ENCODE results near the gene TRIM17.
A peak's percentile ranks its signal among the peaks of the same experiment; 100 is the strongest.

The TRIM17 gene

DNA sequence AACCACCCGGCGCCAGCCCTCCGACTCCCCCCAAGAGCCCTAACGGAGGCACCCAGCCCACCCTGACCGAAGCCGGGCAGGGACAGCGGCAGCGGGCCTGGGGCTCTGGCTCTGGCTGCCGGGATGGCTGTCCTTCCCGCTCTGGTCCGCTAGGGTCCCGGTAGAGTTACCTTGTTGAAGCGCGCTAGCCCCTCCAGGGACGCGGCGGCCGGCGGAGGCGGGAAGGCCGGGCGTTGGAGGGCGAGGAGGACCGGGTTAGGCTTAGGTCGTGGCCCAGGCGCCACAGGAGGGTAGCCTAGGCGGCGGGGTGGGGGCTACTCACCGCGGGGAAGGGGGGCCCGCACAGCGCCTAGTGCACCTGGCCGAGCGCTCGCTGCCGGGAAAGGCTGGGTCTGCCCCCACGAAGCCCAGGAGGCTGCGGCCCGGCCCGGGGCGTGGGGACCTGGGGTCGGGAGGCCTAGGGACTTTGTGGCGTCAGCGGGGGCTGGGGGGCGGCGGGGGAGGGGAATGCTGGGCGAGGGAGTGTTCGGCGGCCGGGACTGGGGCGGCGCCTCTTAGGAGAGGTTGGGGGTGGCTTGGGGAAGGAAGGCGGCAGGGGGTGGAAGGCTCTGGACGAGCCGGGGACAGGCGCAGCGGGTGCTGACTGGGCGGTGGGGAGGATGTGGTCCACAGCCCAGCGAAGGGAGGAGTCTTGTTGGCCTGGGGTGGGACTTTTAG, at the start of gene TRIM17:
TRIM17 (minus strand) TSS at position 645 of the 717 bp plus-strand sequence. CDS start 1,789 bp downstream, outside the sequence.
- peak; percentile 63 for DNase-seq

DNA sequence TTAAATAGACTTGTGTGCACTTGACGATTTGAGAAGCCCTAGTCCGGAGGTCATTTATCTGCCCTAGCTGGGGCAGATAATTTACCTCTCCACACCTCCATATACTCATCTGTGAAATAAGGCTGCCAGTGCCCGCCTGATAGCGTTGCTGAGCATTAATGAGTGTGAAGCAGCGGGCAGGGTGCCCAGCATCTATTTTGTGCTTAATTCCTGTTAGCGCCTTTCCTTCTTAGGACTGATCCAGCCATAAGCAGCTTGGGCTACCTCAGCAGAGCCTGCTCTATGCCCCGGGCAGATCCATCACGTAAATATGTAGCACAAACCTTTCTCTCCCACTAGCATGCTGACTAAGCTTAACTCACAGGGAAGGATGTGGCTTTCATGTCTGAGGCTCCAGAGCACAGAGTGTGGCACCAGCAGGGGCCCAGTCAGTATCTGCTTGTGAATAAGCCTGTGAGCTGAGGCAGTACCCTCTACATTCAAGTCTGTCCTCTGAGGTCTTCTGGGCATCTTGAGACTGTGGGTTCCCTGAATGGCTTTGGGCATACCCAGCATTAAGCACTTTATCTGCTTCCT, 49.0 kb upstream of the TRIM17 start:
- no peak for DNase-seq

DNA sequence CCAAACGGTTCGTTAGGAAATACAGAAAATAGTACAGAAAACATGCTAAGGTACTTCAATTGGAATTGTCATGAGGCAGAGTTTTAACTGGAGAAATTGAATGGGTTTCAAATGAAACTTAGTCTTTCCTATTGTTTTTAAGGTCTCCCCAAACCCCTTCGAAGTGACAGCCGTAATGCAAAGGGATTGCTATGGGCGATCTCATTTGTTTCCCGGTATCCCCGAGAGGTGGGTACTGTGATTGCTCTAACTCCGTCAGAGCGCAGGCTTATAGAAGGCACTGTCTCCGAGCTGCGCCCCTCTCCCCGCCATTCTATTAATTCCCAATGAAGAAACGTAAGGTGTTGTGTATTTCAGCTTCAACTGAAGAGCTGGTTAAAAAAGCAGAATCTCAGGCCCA, 48.5 kb upstream of the TRIM17 start:
- DNase-seq = no peak

GRCh38 chr1:228464487-228464983, 47.9 kb upstream of the TRIM17 start:
- peak; percentile 79 for DNase-seq

- DNase-seq = no peak
Observed at GRCh38 chr1:228463559-228464455, 47.1 kb upstream of the TRIM17 start.

DNA sequence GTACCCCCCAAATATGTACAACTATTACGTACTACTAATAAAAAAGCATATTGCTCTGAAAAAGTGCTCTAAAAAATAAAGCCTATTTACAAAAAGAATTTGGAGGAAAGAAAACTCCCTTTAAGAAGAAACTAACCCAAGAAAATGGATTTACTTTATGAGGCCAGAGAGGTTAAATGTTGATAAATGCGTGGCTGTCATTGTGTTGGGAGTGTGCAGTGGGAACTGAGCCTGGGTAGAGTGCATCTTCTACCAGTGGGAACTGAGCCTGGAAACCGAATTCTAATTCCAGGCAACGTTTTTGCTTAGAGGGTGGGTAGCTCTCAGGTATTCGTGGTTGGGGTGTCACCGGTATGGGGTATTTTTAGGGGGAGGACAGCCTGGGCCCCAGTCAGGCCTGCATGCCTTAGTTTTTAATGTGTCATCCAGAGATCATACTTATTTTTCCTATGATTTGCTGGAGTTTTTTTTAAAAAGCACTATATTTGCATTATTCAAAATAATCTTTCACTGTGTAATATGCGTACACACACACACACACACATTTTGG, 46.4 kb upstream of the TRIM17 start:
- no peak for DNase-seq

- DNase-seq = no peak
Observed at GRCh38 chr1:228462560-228462959, 45.9 kb upstream of the TRIM17 start.

- no peak for DNase-seq
Observed at GRCh38 chr1:228460821-228461220, 44.2 kb upstream of the TRIM17 start.

DNA sequence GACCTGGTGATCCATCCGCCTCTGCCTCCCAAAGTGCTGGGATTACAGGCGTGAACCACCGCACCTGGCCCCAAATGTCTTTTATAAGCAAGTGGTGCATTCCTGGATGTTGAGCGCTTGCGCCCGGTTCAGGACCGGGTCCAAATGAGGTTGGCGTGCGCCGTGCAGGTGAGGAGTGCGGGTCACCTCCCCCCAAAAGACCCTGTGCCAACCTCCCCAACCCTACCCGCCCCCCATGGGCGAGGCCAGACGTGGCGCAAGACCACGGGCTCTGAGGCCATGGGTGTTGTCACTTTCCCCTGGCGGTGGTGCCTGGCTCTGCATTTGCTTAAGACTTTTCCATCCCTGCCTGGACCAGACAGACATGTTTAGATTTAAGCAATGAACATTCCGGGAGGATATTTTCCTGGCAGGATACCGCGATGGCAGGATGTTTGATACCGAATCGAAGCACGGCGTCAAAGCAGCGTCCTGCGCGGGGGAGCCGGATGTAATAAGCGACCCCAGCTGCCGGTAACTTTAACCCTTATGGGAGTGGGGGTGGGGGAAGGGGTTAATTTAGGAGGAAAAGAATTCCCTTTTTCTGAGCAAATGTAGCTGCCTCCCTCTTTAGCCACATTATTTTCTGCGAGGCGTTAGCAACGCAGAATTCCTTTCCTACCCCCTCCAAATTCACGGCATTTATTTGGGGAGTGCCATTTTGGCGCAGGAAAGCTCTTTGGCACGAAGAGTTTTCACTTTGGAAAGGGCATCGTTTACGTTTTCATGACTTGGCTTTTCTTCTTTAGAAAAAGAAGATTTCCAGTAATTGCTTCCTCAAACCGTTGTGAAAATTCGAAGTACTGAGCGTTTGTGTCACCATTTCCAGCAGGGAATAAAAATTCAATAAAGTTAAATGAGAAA, 42.7 kb upstream of the TRIM17 start:
- DNase-seq = peak; percentile 80

DNA sequence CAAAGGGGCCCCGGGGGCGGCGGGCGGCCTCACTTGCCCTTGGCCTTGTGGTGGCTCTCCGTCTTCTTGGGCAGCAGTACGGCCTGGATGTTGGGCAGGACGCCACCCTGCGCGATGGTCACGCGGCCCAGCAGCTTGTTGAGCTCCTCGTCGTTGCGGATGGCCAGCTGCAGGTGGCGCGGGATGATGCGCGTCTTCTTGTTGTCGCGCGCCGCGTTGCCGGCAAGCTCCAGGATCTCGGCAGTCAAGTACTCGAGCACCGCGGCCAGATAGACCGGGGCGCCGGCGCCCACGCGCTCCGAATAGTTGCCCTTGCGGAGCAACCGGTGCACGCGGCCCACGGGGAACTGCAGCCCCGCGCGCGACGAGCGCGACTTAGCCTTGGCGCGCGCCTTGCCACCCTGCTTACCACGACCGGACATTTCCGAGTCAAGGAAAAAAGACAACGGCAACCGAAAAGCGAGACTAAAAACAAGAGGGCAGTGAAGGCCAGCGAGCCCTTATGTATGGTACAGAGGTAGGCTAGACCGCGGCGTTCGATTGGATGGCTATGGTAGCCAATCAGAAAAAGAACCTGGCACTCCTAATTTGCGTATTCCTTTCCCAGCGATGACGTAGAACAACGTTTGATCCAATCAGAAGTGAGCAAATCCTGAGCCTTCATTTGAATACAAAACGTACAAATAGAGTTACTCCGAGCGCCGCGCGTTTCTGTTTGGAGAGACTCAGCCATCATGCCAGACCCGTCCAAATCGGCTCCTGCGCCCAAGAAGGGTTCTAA, 40.9 kb upstream of the TRIM17 start:
- DNase-seq = peak; percentile 90

- no peak for DNase-seq
Observed at GRCh38 chr1:228457017-228457395, 40.3 kb upstream of the TRIM17 start.

DNA sequence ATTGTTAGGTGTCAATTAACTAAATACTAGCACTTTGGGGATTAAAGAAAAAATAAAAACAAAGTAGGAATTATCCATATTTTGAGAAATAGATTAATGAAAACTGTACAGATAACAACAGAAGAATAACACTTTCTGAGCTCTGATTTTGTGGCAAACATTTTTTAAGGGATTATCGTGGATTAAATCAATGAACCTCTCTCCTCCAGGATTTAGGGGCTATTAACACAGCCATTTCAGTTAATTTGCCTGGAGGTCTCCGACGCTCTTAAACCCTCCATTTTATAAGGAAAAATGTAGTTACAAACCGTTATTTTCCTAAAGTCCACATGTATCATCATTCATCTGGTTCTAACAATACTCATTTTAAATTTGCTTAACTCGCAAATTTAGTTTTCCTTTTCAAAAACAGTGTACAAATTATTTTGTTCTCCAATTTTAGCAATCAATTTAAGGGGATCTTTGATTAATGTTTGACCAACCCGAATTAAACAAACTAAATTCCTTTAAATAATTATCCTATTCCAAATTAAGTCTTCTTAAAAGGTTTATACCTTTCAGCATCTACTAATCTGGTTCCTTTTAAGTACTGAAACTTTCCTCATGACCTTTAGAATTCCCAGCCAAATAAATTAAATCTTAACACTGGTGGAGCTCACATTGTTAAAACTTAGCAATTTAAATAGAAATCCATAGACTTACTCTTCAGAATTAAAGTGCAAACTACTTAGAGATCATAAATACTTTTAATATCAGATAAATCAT, 39.8 kb upstream of the TRIM17 start:
- DNase-seq = no peak

- DNase-seq = no peak
Observed at GRCh38 chr1:228455715-228456114, 39.1 kb upstream of the TRIM17 start.

GRCh38 chr1:228454238-228454637, 37.6 kb upstream of the TRIM17 start:
- no peak for DNase-seq

DNA sequence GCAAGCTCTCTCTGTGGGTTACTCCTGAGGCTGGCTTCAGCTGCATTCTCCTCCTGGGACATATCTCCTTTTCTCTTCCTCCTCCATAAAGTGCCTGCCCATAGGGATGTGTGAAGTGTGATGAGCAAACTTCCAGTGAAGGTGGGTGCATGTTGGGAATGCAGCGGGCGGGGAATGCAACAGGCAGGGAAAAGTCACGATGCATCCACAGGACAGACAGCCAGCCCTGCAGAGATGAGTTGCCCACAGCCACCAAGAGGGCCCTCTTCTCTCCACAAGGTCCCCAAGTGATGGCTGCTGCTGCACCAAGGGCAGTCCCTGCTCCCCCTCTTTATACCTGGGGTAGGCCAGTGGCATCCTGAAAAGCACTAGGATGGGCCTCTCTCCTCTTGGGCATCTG, 37.0 kb upstream of the TRIM17 start:
- no peak for DNase-seq

DNA sequence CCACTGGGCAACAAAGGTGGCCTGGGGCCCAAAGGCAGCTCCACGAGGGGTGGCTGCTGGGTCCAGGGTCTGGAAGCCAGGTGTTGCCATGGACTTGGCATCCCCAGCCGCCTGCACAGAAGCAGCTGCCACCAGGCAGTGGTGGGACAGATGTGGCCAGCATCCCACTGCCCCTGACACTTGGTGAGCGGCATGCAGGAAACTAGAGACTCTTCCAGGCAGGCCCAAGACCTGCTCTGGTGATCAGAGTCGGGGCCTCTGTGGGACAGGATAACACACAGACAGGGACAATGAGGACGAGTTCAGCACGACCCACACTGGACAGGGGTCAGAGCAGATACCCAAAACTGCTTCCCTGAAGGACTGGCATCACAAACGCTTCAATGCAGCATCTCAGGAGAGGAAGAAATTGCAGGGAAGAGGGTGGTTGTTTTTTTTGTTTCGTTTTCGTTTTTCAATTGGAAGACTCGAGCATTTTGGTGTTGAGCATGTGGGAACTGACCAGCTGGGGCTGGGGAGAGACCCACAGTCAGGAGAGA, 36.4 kb upstream of the TRIM17 start:
- DNase-seq = no peak

- DNase-seq = no peak
Observed at GRCh38 chr1:228452194-228453021, 35.7 kb upstream of the TRIM17 start.

DNA sequence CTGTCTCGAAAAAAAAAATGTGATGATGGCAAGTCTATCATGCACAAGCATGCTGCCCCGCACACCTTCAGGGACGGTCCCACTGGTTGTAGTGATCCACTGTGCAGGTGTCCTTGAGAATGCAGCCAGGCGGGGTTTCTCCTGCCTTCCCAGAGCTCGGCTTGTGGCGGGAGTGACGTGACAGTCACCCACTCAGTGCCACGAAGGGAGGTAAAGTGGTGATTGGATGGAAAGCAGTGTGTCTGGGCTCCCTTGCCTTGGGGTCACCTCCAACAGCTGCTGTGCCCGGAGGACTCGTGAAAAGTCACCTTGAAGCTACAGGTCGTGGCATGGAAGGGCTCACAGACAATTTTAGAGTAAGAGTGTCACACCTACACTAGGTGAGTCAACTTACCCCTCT, 33.5 kb upstream of the TRIM17 start:
- no peak for DNase-seq

DNA sequence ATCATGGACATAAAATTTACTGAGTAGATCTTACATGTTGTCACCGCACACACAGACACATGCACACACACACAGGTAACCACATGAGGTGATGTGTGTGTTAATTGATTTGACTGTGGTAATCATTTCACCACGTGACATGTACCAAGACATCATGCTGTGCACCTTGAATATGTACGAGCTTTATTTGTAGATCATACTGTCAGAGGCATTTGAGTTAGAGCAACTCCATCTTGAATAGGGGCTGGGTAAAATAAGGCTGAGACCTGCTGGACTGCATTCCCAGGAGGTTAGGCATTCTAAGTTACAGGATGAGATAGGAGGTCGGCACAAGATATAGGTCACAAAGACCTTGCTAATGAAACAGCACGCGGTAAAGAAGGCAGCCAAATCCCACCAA, 31.7 kb upstream of the TRIM17 start:
- DNase-seq = no peak
